H9 (cell line): ENCODE data around the gene LRP1B. TPM values are rescaled to one million over a fixed set of nuclear protein-coding genes. Genes with fewer than 3 reads are reported as not detected.

Source experiments
- DNase-seq: peaks from one replicate; pipeline ENCODE4 v3.0.0-alpha.2; 2017
- H2AFZ ChIP-seq: one replicate; pipeline ENCODE4 v1.6.1; 2013; ENCODE audit warnings: mild to moderate bottlenecking, low read length, control low read depth, moderate library complexity
- H2AK5ac ChIP-seq: 2 replicates; pipeline ENCODE4 v1.6.1; 2013; ENCODE audit warnings: low read length, control low read depth, mixed read lengths; ENCODE audit not compliant: insufficient read length
- H2BK120ac ChIP-seq: one replicate; pipeline ENCODE4 v1.6.1; 2013; ENCODE audit warnings: low read depth, mild to moderate bottlenecking, low read length, control low read depth, inconsistent platforms; ENCODE audit not compliant: poor library complexity, severe bottlenecking
- H2BK12ac ChIP-seq: 2 replicates; pipeline ENCODE4 v1.6.1; 2013; ENCODE audit warnings: low read length, control low read depth, mixed read lengths, low read depth; ENCODE audit not compliant: insufficient read length
- H2BK15ac ChIP-seq: 2 replicates; pipeline ENCODE4 v1.6.1; 2013; ENCODE audit warnings: low read depth, low read length, control low read depth
- H2BK20ac ChIP-seq: one replicate; pipeline ENCODE4 v1.6.1; 2013; ENCODE audit warnings: low read depth, mild to moderate bottlenecking, low read length, control low read depth, inconsistent platforms; ENCODE audit not compliant: poor library complexity, severe bottlenecking
- H2BK5ac ChIP-seq: 2 replicates; pipeline ENCODE4 v1.6.1; 2013; ENCODE audit warnings: low read length, control low read depth, mixed read lengths; ENCODE audit not compliant: insufficient read length
- H3K14ac ChIP-seq: 2 replicates; pipeline ENCODE4 v1.6.1; 2013; ENCODE audit warnings: low read length, control low read depth; ENCODE audit not compliant: insufficient read depth
- H3K18ac ChIP-seq: 2 replicates; pipeline ENCODE4 v1.6.1; 2013; ENCODE audit warnings: low read depth, mild to moderate bottlenecking, mixed read lengths, low read length, control low read depth; ENCODE audit not compliant: insufficient read length
- H3K23ac ChIP-seq: 2 replicates; pipeline ENCODE4 v1.6.1; 2013; ENCODE audit warnings: low read length, control low read depth, mixed read lengths, low read depth; ENCODE audit not compliant: insufficient read length
- H3K23me2 ChIP-seq: 2 replicates; pipeline ENCODE4 v1.6.1; 2013; ENCODE audit warnings: low read depth, mild to moderate bottlenecking, mixed read lengths, low read length, control low read depth; ENCODE audit not compliant: insufficient read length, poor library complexity, severe bottlenecking
- H3K27ac ChIP-seq: 2 replicates; pipeline ENCODE4 v1.5.1; 2013; ENCODE audit warnings: low read length, control low read depth, mixed read lengths, low read depth; ENCODE audit not compliant: insufficient read length
- H3K27me3 ChIP-seq: 2 replicates; pipeline ENCODE4 v1.6.1; 2013; ENCODE audit warnings: low read length, control low read depth, inconsistent platforms; ENCODE audit not compliant: insufficient read depth
- H3K4ac ChIP-seq: 2 replicates; pipeline ENCODE4 v1.6.1; 2013; ENCODE audit warnings: low read depth, mild to moderate bottlenecking, control low read depth, inconsistent platforms, low read length, moderate library complexity
- H3K4me1 ChIP-seq: 2 replicates; pipeline ENCODE4 v1.6.1; 2013; ENCODE audit warnings: low read length, control low read depth, inconsistent platforms; ENCODE audit not compliant: insufficient read depth
- H3K4me2 ChIP-seq: 2 replicates; pipeline ENCODE4 v1.6.1; 2013; ENCODE audit warnings: low read length, control low read depth, mixed read lengths; ENCODE audit not compliant: insufficient read length, insufficient read depth
- H3K56ac ChIP-seq: 2 replicates; pipeline ENCODE4 v1.6.1; 2013; ENCODE audit warnings: low read depth, mild to moderate bottlenecking, mixed read lengths, low read length, control low read depth; ENCODE audit not compliant: insufficient read length
- H3K79me1 ChIP-seq: 2 replicates; pipeline ENCODE4 v1.6.1; 2013; ENCODE audit warnings: low read depth, mild to moderate bottlenecking, moderate library complexity, low read length, control low read depth, inconsistent platforms; ENCODE audit not compliant: insufficient read depth, poor library complexity, severe bottlenecking
- H3K79me2 ChIP-seq: 2 replicates; pipeline ENCODE4 v1.6.1; 2013; ENCODE audit warnings: low read length, control low read depth, inconsistent platforms; ENCODE audit not compliant: insufficient read depth
- H3K9ac ChIP-seq: 2 replicates; pipeline ENCODE4 v1.6.1; 2013; ENCODE audit warnings: low read length, control low read depth, mixed read lengths; ENCODE audit not compliant: insufficient read length; ENCODE audit errors: extremely low read depth
- H3K9me3 ChIP-seq: one replicate; pipeline ENCODE4 v1.6.1; 2013; ENCODE audit warnings: low read depth, low read length, inconsistent platforms; ENCODE audit not compliant: control insufficient read depth
- H3T11ph ChIP-seq: one replicate; pipeline ENCODE4 v1.6.1; 2013; ENCODE audit warnings: mild to moderate bottlenecking, low read length, control low read depth, inconsistent platforms
- H4K20me1 ChIP-seq: one replicate; pipeline ENCODE4 v1.6.1; 2013; ENCODE audit not compliant: control insufficient read depth, insufficient read length, insufficient read depth
- H4K5ac ChIP-seq: 2 replicates; pipeline ENCODE4 v1.6.1; 2013; ENCODE audit warnings: low read depth, mild to moderate bottlenecking, mixed read lengths, low read length, control low read depth; ENCODE audit not compliant: insufficient read length
- H4K8ac ChIP-seq: replicated peaks from 2 replicates; pipeline ENCODE4 v1.6.1; 2013; ENCODE audit warnings: low read length, control low read depth, mixed read lengths, low read depth; ENCODE audit not compliant: insufficient read length
- H4K91ac ChIP-seq: 2 replicates; pipeline ENCODE4 v1.6.1; 2013; ENCODE audit warnings: low read depth, mild to moderate bottlenecking, moderate library complexity, mixed read lengths, low read length, control low read depth; ENCODE audit not compliant: insufficient read length
- H3K27ac Mint-ChIP-seq, 3 experiments: 2 replicates in 2 of 3; 3 replicates in 1 of 3; pipeline ENCODE4 v1.8.0; 2020 to 2021; ENCODE audit warnings: mixed read lengths in 3 of 3, mild to moderate bottlenecking in 1 of 3, moderate library complexity in 1 of 3
- H3K27me3 Mint-ChIP-seq: 2 replicates; pipeline ENCODE4 v1.8.0; 2021; ENCODE audit warnings: low read depth, mild to moderate bottlenecking, moderate library complexity, mixed read lengths
- H3K36me3 Mint-ChIP-seq, 3 experiments: 2 replicates in 2 of 3; 3 replicates in 1 of 3; pipeline ENCODE4 v1.8.0; 2020 to 2021; ENCODE audit warnings: low read depth in 3 of 3, mixed read lengths in 3 of 3; ENCODE audit not compliant: insufficient read depth in 1 of 3
- H3K4me1 Mint-ChIP-seq, 2 experiments: 2 replicates each; pipeline ENCODE4 v1.8.0; 2020; ENCODE audit warnings: mixed read lengths in 2 of 2
- H3K4me3 Mint-ChIP-seq, 2 experiments: 2 replicates in 1 of 2; 3 replicates in 1 of 2; pipeline ENCODE4 v1.8.0; 2020 to 2021; ENCODE audit warnings: mild to moderate bottlenecking in 2 of 2, mixed read lengths in 2 of 2, moderate library complexity in 1 of 2
- H3K9me3 Mint-ChIP-seq, 2 experiments: 2 replicates in 1 of 2; 3 replicates in 1 of 2; pipeline ENCODE4 v1.8.0; 2020; ENCODE audit warnings: mild to moderate bottlenecking in 2 of 2, mixed read lengths in 2 of 2, moderate library complexity in 1 of 2
- CTCF ChIP-seq: fragments of 200-600 bp; sonication (generic); conservative IDR thresholded peaks from 3 replicates; pipeline ENCODE4 v1.8.0; 2021; ENCODE audit warnings: antibody characterized with exemption, mild to moderate bottlenecking
- WGBS: extraction: QIAGEN DNeasy Blood & Tissue Kit; methylation state at CpG from one replicate; pipeline ENCODE4 v1.1.7; 2013; ENCODE audit warnings: missing lambda C conversion rate, low lambda C conversion rate, mixed read lengths; ENCODE audit not compliant: insufficient read length; ENCODE audit errors: extremely low coverage; 5-methylcytosine and 5-hydroxymethylcytosine counted together
- total RNA-seq: library from RNA; stranded (reverse); gene quantifications from 2 replicates; pipeline ENCODE4 v1.2.1, GENCODE V29; 2021

LRP1B gene
- total RNA-seq, 1 experiment from 2014 or later: not detected

- Histone ChIP-seq H3K79me2 (no peaks in the 10 kb centered on the region), H3K4me1 (no peaks in the 10 kb centered on the region; the same call in 1 of the 2 replicates), H2BK12ac (no peak overlapping the region), H3K27me3 (no peaks in the 10 kb centered on the region), H2BK120ac (no peak overlapping the region), H2BK20ac (no peak overlapping the region), H3K56ac (no peak overlapping the region), H4K5ac (no peak overlapping the region), H3K9ac (no peak overlapping the region), H3K9me3 (no peaks in the 10 kb centered on the region), H3K79me1 (no peaks in the 10 kb centered on the region), H4K91ac (no peak overlapping the region), H2BK15ac (no peak overlapping the region), H3K4me2 (no peak overlapping the region), H3K14ac (no peak overlapping the region), H3K23ac (no peak overlapping the region), H4K8ac (no peak overlapping the region), H2BK5ac (no peak overlapping the region), H2AFZ (no peak overlapping the region), H3K4ac (no peak overlapping the region), H3T11ph (no peak overlapping the region), H3K18ac (no peak overlapping the region), H3K23me2 (no peaks in the 10 kb centered on the region), H4K20me1 (no peaks in the 10 kb centered on the region), H3K27ac (no peak overlapping the region), H2AK5ac (no peak overlapping the region)
- Mint-ChIP-seq H3K36me3 (no peaks in the 10 kb centered on the region), H3K4me3 (no peak overlapping the region), H3K27me3 (no peaks in the 10 kb centered on the region), H3K4me1 (peaks cover 0 to 5% of the 10 kb centered on the region in 2 experiments; a peak in 2 of 4 replicates), H3K27ac (no peak overlapping the region), H3K9me3 (no peaks in the 10 kb centered on the region)
- TF ChIP-seq CTCF: no peak
- no CpG with 5 or more reads among the region's 2 CpGs for WGBS
- DNase-seq: no peak
Observed at GRCh38 chr2:141778315-141778835, 352.4 kb downstream of the LRP1B start.
